Stomach (tissue), 4 donors: ENCODE data around the gene SUZ12.

ENCODE experiments used
- CTCF ChIP-seq, 7 experiments: fragments of 450-650 bp in 4 of 7; fragments of 200-600 bp in 3 of 7; sonication (generic) in 3 of 7; IDR thresholded peaks; one replicate each; pipeline ENCODE4 v1.5.1; 2016 to 2019; ENCODE audit warnings: antibody characterized with exemption in 7 of 7, control low read depth in 2 of 7, mild to moderate bottlenecking in 1 of 7
- POLR2AphosphoS5 ChIP-seq, 3 donors: sonication (generic); formaldehyde crosslinking; IDR thresholded peaks; one replicate each; pipeline ENCODE4 v1.6.1; 2016; ENCODE audit warnings: antibody characterized with exemption in 3 of 3

GRCh38 chr17:32015245-32016013 is 78.6 kb downstream of the SUZ12 start:
- TF ChIP-seq CTCF (IDR thresholded peaks at IDR 0.05) (no peak), POLR2AphosphoS5 (IDR thresholded peaks at IDR 0.05) (no peak)
